Lung (tissue), 12 donors: ENCODE data around the gene CACNG3. TPM values are rescaled to one million over a fixed set of nuclear protein-coding genes. Genes with fewer than 3 reads are reported as not detected.

Experiments used
- ATAC-seq: fragments of 200-7000 bp; cut with Tn5 transposase; one replicate; pipeline ENCODE4 v1.9.1; 2020; ENCODE audit warnings: moderate number of reproducible peaks; ENCODE audit not compliant: insufficient read depth, low FRiP score
- DNase-seq, 3 donors: peaks; one replicate each; pipeline ENCODE4 v3.0.0-alpha.2; 2013 to 2017
- H3K27ac ChIP-seq, 2 donors: one replicate each; pipeline ENCODE4 v1.5.1; 2013; ENCODE audit warnings: mild to moderate bottlenecking in 2 of 2, moderate library complexity in 2 of 2, control low read depth in 1 of 2, inconsistent platforms in 1 of 2, low read depth in 1 of 2, low read length in 1 of 2
- H3K27me3 ChIP-seq, 3 donors: one replicate each; pipeline ENCODE4 v1.5.1; 2013; ENCODE audit warnings: low read length in 2 of 3; ENCODE audit not compliant: control insufficient read depth in 3 of 3, insufficient read depth in 3 of 3
- H3K36me3 ChIP-seq, 4 donors: one replicate each; pipeline ENCODE4 v1.5.1; 2013; ENCODE audit warnings: low read length in 4 of 4, mild to moderate bottlenecking in 1 of 4, moderate library complexity in 1 of 4; ENCODE audit not compliant: control insufficient read depth in 4 of 4, insufficient read depth in 4 of 4
- H3K4me1 ChIP-seq, 5 donors: one replicate each; pipeline ENCODE4 v1.5.1; 2013; ENCODE audit warnings: low read length in 5 of 5, mild to moderate bottlenecking in 2 of 5, moderate library complexity in 1 of 5; ENCODE audit not compliant: control insufficient read depth in 5 of 5, insufficient read depth in 5 of 5
- H3K4me3 ChIP-seq: one replicate; pipeline ENCODE4 v1.5.1; 2013; ENCODE audit warnings: mild to moderate bottlenecking, control low read depth, moderate library complexity
- H3K9ac ChIP-seq, 2 donors: one replicate each; pipeline ENCODE4 v1.5.1; 2013; ENCODE audit warnings: low read length in 2 of 2, control low read depth in 1 of 2; ENCODE audit not compliant: insufficient read depth in 1 of 2
- H3K9me3 ChIP-seq, 4 donors: one replicate each; pipeline ENCODE4 v1.5.1; 2013; ENCODE audit warnings: low read length in 3 of 4, mild to moderate bottlenecking in 1 of 4, moderate library complexity in 1 of 4; ENCODE audit not compliant: control insufficient read depth in 4 of 4, insufficient read depth in 3 of 4
- WGBS, 2 donors: extraction: QIAGEN DNeasy Blood & Tissue Kit; methylation state at CpG; one replicate each; pipeline ENCODE4 v1.1.7; 2013; 5-methylcytosine and 5-hydroxymethylcytosine counted together
- polyA plus RNA-seq, 2 donors: library from polyadenylated mRNA; stranded (reverse); fragments of 200-250 nt; gene quantifications; one replicate each; pipeline ENCODE4 v1.2.1, GENCODE V29; 2013
- total RNA-seq, 2 donors: library from RNA; depleted of rRNA in 1 of 2; stranded (reverse); fragments of >200 nt in 1 of 2; gene quantifications; one replicate each; pipeline ENCODE4 v1.2.1, GENCODE V29; 2014 to 2021
- TF ChIP-seq, protein P1 (sequence below): IDR thresholded peaks from 2 replicates; pipeline ENCODE4 v1.5.1; 2012; ENCODE audit warnings: mild to moderate bottlenecking; ENCODE audit errors: control extremely low read depth, extremely low read depth
- donor health status: control.
- donor health status: control.
- donor health status: Bipolar disorder and iron deficiency.
- donor health status: healthy.
- donor health status: DM: yes; HTN: yes; CAD: no.

Gene CACNG3
- total and polyA plus RNA-seq, 4 donors = not detected

DNA sequence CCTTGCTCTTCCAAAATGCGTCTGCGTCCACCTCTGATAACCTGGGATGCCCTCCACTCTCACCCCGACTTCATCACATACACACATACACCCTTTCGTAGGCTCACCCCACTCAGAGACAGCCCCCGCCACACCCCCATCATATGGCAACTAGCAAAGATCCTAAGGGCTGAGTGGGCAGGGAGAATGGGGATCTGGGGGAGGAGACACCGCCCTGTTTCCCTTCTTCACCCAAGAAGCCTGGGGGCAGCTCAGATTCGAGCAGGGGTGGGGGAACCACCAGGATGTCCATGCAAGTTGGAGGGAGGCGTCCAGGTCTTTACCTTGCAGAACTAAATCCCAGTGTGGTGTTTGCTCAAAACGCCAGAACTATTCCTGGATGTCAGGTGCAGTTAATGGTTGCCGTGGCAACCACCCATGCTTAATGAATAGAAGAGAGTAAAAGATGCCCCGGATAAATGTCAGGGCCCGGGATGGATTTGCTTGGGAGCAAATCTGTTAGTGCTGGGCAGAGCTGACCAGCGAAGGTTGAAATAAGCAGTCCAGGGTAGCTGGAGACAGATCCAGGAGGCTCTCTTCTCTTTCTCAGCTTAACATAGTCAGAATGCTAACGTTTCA, 72.8 kb downstream of the CACNG3 start:
- DNase-seq = no peak
- Histone ChIP-seq H3K9me3 (peaks cover 0 to 5% (median 0%) of the 10 kb centered on the region in 4 donors), H3K4me1 (no peaks in the 10 kb centered on the region), H3K9ac (no peak overlapping the region), H3K4me3 (no peak overlapping the region), H3K36me3 (no peaks in the 10 kb centered on the region), H3K27ac (no peak overlapping the region), H3K27me3 (peaks cover 0 to 4% (median 0%) of the 10 kb centered on the region in 3 donors)
- TF ChIP-seq, protein P1, sequence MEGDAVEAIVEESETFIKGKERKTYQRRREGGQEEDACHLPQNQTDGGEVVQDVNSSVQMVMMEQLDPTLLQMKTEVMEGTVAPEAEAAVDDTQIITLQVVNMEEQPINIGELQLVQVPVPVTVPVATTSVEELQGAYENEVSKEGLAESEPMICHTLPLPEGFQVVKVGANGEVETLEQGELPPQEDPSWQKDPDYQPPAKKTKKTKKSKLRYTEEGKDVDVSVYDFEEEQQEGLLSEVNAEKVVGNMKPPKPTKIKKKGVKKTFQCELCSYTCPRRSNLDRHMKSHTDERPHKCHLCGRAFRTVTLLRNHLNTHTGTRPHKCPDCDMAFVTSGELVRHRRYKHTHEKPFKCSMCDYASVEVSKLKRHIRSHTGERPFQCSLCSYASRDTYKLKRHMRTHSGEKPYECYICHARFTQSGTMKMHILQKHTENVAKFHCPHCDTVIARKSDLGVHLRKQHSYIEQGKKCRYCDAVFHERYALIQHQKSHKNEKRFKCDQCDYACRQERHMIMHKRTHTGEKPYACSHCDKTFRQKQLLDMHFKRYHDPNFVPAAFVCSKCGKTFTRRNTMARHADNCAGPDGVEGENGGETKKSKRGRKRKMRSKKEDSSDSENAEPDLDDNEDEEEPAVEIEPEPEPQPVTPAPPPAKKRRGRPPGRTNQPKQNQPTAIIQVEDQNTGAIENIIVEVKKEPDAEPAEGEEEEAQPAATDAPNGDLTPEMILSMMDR = no peak
- 69 to 76% methylated on average over 14 of the region's 14 CpGs for WGBS, 2 donors
- no peak for ATAC-seq

DNA sequence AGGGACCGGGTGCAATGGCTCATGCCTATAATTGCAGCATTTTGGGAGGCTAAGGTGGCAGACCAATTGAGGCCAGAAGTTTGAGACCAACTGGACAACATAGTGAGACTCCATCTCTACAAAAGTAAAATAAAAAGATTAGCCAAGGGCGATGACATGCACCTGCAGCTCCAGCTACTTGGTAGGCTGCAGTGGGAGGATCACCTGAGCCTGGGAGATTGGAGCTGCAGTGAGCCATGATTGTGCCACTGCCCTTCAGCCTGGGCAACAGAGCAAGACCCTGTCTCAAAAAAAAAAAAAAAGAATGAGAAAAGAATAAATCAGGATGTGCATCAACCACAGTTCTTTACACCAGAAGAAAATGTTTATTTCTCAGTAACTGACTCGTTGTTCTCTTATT, 76.0 kb downstream of the CACNG3 start:
- H3K36me3 ChIP-seq = no peaks in the 10 kb centered on the region
- ATAC-seq (no peak), DNase-seq (no peak)
- H3K9me3 ChIP-seq = peaks cover 0 to 8% (median 0%) of the 10 kb centered on the region in 4 donors
- H3K27ac ChIP-seq = no peak overlapping the region
- no peaks in the 10 kb centered on the region for H3K4me1 ChIP-seq
- H3K4me3 ChIP-seq = no peak overlapping the region
- WGBS, 2 donors = 80 to 84% methylated on average over 3 of the region's 3 CpGs
- H3K9ac ChIP-seq = no peak overlapping the region
- H3K27me3 ChIP-seq = no peaks in the 10 kb centered on the region
- TF ChIP-seq, protein P1 = no peak

DNA sequence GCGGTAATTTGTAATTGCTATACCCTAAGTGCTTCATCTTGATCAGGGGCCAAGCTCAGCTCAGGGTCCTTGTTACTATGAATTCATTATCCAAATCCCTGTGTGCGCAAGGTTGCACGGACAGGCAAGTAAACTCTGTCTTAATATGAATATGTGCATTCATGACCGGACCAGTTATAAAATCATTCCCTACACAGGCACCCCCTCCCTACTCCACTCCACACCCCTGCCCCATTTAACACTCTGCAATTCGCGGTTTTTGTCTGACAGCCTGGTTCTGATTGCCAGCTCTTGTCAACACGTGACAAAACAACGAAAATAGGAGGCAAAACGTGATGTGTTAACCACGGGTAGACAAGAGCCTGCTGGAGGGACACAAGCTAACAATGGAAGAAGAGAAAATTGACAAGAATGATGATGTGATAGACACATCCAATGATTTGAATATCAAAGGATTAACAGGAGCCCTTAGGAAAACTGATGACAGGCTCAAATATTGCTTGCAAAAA, 76.5 kb downstream of the CACNG3 start:
- 73 to 77% methylated on average over 10 of the region's 10 CpGs for WGBS, 2 donors
- H3K4me1 ChIP-seq = no peaks in the 10 kb centered on the region
- TF ChIP-seq, protein P1 = no peak
- H3K27ac ChIP-seq = no peak overlapping the region
- no peak overlapping the region for H3K4me3 ChIP-seq
- H3K9ac ChIP-seq = no peak overlapping the region
- peaks cover 0 to 9% (median 0%) of the 10 kb centered on the region in 4 donors for H3K9me3 ChIP-seq
- H3K36me3 ChIP-seq = no peaks in the 10 kb centered on the region
- H3K27me3 ChIP-seq = no peaks in the 10 kb centered on the region
- DNase-seq = no peak
- no peak for ATAC-seq
